NCI-H2107 treated with DMSO at 0.1 percent for 48 hours (cell line): ENCODE data around the gene EPX.
"Not testable (repeated sequence)": the region's sequence is repeated elsewhere in the genome, so short reads cannot be mapped to it uniquely, and the experiment has no call there.

ENCODE experiments used
- DNase-seq: peaks from one replicate; lab custom pipeline; 2025; ENCODE audit not compliant: unreplicated experiment; lab: John Stamatoyannopoulos, UW

Gene EPX, protein sequence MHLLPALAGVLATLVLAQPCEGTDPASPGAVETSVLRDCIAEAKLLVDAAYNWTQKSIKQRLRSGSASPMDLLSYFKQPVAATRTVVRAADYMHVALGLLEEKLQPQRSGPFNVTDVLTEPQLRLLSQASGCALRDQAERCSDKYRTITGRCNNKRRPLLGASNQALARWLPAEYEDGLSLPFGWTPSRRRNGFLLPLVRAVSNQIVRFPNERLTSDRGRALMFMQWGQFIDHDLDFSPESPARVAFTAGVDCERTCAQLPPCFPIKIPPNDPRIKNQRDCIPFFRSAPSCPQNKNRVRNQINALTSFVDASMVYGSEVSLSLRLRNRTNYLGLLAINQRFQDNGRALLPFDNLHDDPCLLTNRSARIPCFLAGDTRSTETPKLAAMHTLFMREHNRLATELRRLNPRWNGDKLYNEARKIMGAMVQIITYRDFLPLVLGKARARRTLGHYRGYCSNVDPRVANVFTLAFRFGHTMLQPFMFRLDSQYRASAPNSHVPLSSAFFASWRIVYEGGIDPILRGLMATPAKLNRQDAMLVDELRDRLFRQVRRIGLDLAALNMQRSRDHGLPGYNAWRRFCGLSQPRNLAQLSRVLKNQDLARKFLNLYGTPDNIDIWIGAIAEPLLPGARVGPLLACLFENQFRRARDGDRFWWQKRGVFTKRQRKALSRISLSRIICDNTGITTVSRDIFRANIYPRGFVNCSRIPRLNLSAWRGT

DNA sequence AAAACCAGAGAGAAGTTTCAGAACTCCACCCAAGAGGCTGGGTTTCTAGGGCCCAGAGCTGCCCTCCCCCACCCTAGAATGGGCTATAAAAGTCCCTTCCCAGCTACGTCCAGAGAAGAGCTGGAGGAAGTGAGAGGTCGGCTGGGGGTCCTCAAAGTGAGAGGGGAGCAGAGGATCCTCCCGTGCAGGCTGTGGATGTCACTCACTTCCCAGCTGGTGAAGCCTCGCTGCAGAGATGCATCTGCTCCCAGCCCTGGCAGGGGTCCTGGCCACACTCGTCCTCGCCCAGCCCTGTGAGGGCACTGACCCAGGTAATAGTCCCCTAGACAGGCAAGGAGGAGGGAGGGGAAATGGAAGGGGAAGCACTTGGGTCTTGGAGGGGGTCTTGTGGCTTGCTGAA is at the start of gene EPX:
TSS of gene EPX (plus strand) at position 115 of the 400 bp plus-strand sequence. CDS start at position 236, 121 bp downstream.
- DNase-seq: no peak

DNA sequence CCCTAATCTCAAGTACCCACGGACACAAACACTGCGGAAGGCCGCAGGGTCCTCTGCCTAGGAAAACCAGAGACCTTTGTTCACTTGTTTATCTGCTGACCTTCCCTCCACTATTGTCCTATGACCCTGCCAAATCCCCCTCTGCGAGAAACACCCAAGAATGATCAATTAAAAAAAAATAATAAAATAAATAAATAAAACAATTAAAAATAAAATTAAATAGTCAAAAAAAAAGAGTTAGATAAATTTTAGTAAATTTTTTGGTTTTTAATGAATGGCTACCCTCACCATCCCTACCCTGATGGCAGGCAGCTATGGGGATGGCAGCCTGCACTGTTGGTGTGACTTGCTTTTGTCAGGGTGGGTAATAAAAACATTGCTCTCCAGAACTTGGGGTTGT is 49.2 kb upstream of the EPX start:
- DNase-seq: not testable (repeated sequence)

DNA sequence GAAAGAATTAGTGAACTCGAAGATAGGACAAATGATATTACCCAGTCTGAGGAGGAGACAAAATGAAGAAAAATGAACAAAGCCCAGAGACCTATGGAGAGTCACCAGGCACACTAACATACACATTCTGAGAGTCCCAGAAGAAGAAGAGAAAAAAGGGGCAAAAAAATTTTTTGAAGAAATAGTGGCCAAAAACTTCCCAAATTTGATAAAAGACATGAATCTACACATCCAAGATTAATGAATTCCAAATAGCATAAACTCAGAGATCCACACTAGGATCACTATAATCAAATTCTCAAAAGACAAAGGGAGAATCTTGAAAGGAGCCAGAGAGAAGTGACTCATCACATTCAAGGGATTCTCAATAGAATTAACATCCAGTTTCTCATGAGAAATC is 47.7 kb upstream of the EPX start:
- DNase-seq: no peak

DNA sequence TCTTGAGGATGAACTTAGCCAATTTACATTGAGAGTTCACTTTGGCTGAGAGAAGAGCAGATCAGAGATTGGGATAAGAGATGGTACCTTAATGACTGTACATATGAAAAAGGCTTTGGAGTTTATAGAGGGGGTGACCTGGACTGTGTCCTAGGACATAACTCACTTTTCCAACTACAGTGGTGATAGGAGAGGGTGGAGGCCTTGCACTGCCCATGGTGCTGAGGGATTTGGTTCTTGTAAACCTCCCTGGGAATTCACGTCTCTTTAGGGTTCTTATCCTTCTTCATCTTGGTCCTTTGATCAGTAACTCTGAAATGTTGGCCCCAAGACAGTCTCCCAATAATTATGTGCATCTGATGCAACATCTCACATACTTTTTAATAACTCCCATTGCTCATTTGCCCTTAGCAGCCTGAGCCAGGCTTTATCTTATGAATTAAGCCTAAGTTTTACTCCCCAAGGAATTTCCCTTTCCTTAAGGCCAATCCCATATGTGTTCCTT is 44.5 kb upstream of the EPX start, which contains the start of gene OR4D1:
TSS of gene OR4D1 (plus strand) at position 455 of the 505 bp plus-strand sequence. CDS start 6,770 bp downstream, outside the sequence.
- DNase-seq: no peak

DNA sequence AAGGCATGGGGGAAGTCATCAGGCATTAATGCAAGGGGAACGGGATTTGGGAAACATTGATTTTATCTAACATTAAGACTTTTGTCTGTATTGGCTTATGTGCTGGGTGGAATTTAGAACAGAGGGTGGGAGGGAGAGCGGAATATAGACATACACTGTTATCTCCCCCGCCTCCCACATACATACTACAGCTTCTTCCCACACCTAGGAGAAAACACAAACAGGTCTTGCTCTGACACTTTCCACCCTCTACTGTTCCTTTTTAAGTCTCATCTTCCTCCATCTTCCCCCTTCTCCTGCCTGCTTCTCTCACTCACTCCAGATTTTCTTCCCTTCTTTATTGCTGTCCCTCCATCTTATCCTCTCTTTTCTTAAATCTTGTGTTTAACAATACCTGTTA is 43.9 kb upstream of the EPX start:
- DNase-seq: no peak

DNA sequence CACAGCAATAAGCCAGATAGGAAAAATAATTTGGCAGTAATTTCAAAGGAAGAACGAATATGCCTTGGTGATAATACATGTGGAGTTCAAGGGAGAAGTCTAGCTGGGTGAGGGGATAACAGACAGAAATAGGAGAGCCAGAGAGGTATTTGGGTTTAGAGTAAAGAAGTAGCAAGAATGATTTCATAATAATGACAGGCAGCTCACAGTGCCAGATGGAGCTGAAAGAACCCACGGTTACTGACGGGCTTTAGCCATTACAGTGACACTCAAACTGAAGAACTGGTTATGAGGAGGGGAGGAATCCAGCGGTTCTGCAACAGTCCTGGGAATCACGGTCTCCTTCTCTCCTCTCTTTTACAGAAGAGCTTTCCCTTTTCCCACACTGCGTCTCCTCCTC is 42.1 kb upstream of the EPX start:
- DNase-seq: no peak

DNA sequence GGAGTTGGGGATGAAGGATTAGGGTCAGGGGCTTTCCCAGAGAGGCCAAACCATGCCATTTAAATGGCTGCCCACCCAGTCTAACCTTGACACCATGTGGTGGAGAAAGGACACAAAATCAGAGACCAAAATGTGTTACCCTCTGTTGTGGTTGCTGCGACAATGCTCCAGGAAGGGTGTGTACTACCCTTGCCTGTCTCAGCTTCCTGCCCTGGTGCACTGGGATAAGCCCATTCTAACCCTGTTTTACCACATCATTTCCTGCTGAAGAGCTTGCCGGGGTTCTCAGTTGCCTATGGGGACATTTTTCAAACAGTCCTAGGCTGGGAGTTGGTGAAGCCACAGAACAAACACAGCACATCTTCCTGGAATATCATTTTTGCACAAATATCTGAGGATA is 39.5 kb upstream of the EPX start:
- no peak for DNase-seq

DNA sequence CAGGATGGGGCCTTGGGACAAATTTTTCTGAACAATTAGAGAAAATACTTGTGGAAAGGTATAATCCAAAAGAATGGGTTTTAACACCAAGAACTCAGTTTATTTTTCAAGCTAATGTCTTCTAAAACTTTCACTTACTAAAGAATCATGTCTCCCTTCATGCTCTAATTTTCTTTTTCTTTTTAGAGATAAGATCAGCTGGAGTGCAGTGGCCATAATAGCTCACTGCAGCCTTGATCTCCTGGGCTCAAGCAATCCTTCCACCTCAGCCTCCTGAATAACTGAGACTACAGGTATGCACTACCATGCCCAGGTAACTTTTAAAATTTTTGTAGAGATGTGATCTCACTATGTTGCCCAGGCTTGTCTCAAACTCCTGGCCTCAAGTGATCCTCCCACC is 38.9 kb upstream of the EPX start:
- no peak for DNase-seq

DNA sequence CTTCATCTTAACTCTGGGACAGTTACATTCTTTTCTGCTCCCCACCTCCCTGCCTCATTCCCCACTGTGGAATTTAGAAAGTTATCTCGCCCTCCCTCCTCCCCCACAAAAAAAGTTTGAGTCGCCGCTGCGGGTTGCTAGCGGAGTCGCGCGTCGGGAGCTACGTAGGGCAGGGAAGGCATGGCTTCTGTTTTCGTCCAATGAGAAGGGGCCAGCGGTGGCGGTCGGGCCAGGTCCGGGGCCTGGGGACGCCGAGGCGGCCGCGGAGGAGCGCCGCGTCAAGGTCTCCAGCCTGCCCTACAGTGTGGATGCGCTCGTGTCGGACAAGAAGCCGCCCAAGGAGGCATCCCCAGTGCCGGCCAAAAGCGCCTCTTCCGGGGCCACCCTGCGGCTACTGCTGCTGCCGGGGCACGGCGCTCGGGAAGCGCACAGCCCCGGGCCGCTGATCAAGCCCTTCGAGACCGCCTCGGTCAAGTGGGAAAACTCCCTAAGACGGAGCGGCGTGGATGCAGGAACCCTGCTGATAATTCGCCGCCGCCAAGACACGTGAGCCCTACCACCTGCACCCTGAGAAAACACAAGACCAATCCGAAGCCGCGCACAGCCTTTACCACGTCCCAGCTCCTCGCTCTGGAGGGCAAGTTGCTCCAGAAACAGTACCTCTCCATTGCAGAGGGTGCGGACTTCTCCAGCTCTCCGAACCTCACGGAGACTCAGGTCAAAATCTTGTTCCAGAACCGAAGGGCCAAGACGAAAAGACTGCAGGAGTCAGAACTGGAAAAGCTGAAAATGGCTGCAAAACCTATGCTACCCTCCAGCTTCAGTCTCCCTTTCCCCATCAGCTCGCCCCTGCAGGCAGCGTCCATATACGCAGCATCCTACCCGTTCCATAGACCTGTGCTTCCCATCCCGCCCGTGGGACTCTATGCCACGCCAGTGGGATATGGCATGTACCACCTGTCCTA is 35.4 kb upstream of the EPX start:
- DNase-seq: no peak

DNA sequence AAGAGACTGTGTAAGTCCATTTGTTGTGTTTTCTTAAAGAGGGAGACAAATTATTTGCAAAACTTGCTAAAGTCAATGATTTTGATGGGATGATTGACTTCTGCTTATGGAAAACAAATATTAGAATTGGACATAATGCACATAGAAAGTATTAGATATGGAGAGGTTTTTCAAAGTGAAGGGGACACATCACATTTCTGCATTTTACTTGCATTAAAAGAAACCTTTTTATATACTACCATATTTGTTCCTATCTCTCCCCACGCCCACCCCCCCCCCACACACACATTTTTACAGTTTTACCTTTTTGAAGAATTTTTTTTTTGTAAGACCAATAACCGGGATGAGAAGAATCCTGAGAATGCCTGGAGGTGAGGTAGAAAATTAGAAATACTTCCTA is 34.3 kb upstream of the EPX start:
- no peak for DNase-seq

DNA sequence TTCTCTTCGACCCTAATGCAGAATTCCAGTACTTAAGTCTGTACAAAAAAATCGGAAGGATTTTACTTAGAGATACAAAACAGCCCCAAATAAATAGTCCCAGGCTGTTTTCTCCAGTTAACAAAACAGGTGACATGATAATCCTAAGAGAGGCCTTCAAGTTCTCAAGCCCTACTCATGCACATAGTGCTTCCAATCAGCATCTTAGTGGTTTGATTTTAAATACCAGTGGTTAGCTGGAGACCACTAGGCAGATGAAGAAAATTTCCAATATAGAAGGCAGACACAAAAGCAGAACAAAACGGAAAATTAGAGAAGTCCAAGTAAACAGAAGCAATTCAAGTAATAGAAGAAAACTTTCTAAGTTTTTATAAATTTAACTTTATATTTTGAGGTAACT is 31.0 kb upstream of the EPX start:
- DNase-seq: no peak

DNA sequence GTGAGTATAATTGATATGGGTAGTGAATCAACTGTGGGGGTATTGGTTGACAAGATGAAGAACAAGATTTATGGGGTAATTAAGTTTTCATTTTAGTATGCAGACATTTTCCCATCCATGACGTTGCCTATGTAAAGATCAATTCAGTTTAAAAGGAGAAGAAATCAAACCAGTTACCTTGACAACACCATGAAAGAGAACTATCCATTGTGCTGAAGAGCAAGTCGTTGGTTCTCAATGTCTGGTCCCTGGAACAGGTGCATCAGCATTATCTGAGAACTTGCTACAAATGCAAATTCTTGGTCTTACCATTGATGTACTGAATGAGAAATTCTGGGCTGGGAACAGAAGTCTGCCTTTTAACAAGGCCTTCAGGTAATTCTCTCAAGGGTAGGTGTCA is 26.5 kb upstream of the EPX start:
- no peak for DNase-seq

DNA sequence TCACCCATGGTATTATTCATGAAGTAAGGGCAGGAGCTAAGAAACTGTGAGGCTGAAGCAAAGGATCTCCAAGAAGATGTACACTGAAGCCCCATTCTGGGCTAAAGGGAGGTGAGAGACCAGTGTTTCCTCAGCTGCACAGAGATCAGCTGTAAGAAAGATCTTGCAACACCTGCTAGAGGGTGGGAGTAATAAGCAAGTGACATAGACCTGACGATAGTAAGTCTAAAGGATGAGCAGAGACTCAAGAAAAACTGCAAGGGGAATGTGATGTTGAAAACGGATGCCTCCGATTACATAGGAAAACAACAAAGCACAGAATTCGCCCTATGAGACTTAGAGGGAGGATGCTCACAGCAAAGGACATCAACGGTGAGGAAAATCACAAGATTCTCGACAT is 25.8 kb upstream of the EPX start, which contains the start of gene OR4D2:
TSS of gene OR4D2 (plus strand) at position 301 of the 400 bp plus-strand sequence. CDS start 2,674 bp downstream, outside the sequence.
- no peak for DNase-seq

DNA sequence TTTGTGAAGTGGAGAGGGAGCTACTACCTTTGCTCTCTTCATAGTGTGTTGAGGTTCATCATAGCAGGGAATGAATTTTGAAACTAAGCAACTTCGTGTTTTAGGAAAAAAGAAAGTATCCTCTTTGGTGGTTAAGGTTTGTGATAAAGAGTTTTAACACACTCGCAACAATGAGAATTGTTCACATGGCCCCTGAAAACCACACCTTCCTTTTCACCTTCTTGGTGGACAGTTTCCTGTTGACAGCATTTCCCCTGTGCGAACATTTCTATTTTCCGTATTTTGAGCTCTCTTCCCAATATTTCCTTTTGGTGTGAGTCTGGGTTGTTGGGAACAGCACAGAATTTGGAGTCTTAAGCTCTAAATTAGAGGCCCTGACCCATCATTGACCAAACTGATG is 21.9 kb upstream of the EPX start:
- no peak for DNase-seq

DNA sequence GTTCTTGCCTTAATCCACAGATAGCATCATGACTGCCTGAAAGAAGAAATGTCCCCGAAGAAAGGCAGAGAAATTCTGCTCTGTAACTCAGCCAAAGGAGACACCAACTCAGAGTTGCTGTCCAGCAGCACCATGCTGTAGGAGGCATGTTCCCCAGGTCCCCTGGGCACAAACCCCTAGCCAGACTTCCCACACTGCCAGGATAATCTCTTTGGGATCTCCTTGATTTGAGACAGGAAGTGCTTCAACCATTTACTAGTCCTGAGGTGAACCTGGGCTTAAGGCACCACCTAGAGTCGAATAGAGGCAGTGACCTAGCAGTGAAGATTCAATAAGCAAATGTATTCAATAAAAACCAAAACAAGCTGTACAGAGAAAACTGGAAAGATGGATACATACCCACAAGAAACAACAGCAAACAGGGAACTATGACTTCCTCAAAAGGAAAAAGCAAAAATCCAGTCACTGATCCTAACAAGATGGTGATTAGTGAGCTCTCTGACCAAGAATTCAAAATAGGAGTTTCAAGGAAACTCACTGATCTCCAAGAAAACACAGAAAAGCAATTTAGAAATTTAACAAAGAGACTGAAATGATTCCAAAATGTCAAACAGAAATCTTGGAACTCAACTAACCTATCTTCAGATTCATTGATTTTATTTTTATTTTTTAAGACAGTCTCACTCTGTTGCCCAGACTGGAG is 20.0 kb upstream of the EPX start:
- peak; percentile 32 for DNase-seq

DNA sequence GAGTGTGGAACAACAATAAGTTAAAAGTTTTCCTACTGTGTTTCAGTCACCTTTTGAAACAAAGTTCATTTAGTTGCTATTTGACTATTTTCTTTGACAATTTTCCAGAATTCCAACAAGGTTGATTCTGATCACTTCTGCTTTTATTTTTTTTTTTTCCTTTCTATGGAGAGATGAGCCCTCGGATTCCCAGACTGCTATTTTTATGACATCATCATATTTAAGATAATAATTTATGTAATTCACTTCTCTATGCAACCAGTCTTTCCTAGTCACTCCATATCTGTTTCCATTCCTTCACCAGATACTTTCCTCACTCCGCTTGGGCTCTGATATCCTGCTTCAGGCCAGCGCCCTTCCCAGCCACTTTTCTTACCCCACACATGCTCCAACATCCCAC is 17.7 kb upstream of the EPX start:
- no peak for DNase-seq

DNA sequence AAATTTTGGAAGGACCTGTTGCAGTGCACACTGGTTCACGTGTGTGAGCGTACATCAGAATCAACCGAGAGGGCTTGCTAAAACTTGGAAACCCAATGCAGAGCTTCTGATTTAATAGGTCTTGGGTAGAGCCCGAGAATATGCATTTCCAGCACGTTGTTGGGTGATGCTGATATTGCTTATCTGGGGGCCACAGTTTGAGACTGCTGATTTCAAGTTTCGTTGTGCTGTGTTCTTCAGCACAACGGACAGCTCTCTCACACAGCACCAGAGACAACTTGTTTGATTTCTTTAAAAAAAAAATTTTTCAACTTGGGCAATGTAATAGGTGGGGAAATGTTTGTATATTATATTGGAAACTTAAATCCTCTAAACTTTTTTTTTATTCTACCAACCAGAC is 16.3 kb upstream of the EPX start:
- DNase-seq: no peak

DNA sequence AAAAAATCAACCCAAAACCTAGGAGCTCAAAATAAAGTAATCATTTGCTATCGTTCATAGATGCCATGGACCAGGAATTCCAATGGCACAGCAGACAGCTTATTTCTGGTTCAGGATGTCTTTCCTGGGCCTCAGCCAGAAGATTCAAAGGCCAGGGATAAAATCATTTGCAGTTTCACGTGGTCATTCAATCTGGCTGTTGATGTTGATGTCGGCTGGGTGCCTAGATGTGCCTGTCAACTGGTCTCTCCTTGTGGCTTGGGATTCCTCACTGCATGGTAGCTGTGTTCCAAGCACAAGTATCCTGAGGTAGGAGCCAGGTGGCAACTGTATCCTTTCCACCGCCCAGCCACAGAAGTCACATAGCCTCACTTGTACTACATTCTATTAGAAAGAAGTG is 10.7 kb upstream of the EPX start:
- no peak for DNase-seq

DNA sequence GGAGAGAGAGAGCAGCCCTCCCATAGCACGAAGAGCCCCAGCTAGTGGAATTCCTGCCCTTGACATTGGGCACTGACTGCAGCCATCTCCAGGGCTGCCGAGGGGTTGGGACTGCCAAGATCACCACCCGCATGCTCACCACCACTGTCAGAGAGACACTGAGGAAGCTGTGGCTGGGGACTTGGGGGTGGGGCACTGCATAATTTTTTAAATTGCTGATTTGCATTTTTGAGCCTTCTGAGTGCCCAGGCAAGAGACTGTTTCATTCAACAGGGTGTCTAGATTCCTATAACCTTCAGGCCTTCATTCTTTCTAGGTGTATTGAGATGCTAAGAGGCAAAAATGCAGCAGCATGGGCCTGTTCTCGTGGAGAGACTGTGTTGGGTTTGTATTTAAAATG is 9.0 kb upstream of the EPX start:
- DNase-seq: no peak

DNA sequence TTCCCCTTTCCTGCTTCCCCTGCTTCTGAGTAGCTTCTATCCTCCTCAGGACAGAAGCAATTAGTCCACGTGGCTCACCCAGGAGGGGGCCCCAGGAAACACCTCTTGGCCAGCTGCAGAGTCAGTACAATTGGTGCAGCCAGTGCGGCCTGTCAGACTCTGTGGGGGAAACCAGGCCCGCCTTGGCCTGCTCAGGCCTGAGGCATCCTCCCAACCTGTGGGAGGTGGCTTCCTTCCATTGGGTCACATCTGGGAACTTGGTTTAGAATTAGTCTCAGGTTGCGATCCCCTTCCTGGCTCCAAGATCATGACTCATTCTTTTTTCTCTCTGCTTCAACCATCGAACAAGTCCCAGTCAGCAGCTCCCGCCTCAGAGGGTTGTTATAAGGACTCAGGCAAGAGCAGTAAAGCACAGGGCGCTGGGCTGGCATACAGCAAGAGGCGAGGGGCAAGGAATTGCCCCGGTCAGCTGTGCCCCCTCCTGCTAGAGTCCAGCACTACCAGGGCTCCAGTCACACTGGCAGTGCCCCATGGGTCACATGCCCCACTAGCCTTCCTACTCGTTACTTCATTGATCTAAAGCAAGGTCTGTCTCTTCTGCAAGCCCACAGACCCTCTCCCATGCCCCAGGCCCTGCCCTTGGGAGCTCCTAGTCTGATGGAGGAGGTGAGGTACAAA is 8.1 kb upstream of the EPX start:
- DNase-seq: no peak
